Activated CD4-positive, alpha-beta T cell treated with anti-CD3 and anti-CD28 coated beads for 48 hours (primary cell): ENCODE data around the gene TMEM121.
"Not testable (repeated sequence)": the region's sequence is repeated elsewhere in the genome, so short reads cannot be mapped to it uniquely, and the experiment has no call there.

Experiments used
- DNase-seq: peaks from one replicate; pipeline ENCODE4 v3.0.0-alpha.2; 2020

Gene TMEM121

DNA sequence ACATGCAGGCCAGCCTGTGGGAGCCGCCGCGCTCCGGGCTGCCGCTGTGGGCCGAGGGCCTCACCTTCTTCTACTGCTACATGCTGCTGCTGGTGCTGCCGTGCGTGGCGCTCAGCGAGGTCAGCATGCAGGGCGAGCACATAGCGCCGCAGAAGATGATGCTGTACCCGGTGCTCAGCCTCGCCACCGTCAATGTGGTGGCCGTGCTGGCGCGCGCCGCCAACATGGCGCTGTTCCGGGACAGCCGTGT is 2.9 kb downstream of the TMEM121 start:
- no peak for DNase-seq

- peak; percentile 63 for DNase-seq
Observed at GRCh38 chr14:105529569-105530284, 3.3 kb downstream of the TMEM121 start.

DNA sequence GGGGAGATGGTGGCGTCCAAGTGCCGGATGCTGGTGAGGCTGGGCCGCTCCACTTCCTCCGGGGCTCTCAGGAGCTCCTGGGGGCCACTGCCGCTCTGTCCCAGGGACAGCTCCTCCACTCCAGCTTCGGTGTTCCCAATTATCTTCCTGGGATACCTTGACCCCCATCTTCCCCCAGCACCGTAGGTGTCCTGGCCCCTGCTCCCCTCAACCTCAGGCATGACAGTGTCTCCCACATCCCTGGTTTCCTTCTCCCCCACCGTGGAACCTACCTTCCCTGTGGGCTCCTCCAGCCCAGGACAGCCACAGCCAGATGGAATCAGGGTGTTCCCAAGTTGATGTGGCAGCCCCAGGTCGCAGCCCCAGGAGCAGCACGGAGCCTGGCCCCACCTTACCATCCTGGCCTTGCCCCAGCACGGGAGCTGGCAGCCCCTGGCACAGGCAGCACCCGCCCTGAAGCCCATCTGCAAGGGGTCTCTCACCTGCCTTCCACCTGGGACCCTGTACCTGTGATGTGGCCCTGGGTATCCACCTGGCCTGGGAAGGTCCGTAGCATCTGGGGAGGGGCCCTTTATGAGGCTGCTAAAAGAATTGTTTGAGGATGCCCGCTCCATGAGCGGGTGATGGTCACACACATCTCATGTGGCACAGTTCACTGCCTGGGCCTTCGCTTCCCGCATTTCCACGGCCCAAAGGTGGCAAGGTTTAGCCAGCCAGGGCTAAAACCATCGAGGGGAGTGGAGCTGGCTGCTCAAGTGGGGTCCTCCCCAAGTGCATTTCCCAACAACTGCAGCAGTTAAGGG is 4.1 kb downstream of the TMEM121 start:
- DNase-seq, result no peak

GRCh38 chr14:105531088-105531893 is 4.9 kb downstream of the TMEM121 start:
- DNase-seq, result no peak

- no peak for DNase-seq
Observed at GRCh38 chr14:105531894-105532623, 5.7 kb downstream of the TMEM121 start.

DNA sequence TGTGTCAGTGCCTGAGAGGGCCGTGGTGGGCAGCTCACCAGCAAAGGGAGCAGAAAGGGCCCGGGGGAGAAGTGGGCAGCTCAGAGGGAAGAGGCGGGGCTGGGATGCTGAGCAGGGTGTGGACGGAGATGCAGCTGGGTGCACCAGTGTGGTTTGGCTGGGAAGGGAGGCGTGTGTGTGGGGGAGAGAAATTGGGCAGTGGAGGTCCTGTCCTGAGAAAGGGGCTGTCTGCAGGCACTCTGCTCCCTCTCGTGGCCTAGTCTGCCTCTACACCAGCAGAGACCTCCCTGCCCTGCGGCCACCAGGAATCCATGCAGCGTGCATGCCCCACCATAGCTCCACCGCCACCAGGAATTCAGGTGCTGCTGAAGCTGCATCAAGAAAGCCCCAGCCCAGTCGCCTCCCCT is 6.4 kb downstream of the TMEM121 start:
- DNase-seq, result no peak

GRCh38 chr14:105533391-105533790 is 7.0 kb downstream of the TMEM121 start:
- no peak for DNase-seq

DNA sequence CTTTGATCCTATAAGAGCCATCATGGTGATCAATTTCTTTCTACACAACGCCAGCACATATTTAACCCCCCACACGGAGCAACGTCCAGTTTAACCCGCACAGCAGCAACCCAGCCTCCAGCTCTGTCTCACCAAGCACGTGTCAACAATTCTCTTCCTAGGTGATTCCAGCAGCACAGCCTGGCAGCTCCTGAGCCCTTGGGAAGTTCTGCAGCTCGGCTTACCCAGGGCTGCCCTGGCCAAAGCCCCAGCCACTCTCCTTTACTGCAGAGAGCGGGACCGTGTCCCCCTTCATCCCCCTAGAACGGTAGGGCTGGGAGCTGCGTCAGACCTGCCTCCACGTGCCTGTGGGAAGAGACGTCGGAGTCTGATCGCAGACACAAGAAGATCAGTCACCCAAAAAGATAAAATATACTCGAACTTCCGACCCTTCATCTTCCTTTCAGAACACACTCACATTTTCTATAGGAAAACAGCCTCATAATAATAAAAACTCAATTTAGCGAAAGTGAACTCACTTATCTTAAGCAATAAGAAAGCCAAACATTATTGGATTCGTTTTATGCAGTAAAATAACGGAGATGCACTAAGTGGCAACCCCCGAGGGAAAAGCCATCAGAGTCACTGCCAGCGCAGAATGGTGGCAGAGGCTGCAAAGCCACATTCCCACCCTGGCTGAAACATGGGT is 7.6 kb downstream of the TMEM121 start:
- no peak for DNase-seq

DNA sequence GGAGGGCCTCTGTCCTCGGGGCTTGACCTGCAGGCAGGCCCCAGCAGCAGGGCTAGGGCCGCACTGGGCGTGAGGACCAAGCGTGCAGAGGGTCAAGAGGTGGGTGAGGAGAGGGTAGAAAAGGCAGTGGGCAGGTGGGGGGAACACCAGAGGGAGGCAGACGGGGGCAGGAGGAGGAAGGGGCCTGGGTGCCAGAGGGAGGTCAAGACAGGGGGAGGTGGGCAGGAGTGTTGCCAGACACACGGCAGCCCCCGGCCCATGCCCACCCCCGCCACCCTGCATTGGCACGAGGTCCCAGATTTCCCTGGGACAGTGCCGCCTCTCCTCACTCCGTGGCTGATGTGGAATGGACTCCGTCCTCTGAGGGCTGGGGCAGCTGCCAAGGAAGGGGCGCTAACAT is 8.2 kb downstream of the TMEM121 start:
- DNase-seq, result no peak

GRCh38 chr14:105536051-105536450 is 9.7 kb downstream of the TMEM121 start:
- no peak for DNase-seq

GRCh38 chr14:105536691-105537579 is 10.6 kb downstream of the TMEM121 start:
- no peak for DNase-seq

- DNase-seq, result peak; percentile 79
Observed at GRCh38 chr14:105537580-105538474, 11.4 kb downstream of the TMEM121 start.

DNA sequence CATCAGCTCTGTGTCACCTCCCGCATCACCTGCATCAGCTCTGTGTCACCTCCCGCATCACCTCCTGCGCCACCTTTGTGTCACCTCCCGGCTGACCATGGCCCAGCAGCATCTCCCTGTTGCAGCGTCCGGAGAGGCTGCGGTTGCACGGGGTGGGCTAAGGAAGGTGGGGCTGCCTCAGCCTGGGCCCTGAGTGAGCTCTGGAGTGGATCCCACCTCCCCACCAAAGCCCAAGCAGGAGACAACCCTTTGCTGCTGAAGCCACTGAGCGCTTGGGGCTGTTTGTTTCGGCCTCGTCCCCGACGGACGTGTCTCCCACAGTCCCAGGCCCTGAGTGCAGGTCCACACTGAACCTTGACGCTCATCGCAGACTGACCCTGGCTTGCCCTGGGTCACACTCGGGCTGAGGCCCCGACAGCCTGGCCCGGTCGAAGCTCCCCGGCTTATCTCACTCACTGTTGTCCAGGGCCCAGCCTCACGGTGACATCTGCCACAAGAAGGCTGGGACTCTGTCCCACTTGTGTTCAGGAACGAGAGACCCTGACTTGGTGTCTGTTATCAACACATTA is 12.2 kb downstream of the TMEM121 start:
- DNase-seq, result no peak

- no peak for DNase-seq
Observed at GRCh38 chr14:105540811-105541210, 14.4 kb downstream of the TMEM121 start.

GRCh38 chr14:105541218-105541875 is 15.0 kb downstream of the TMEM121 start:
- no peak for DNase-seq

GRCh38 chr14:105545676-105546075 is 19.3 kb downstream of the TMEM121 start:
- DNase-seq, result not testable (repeated sequence)

DNA sequence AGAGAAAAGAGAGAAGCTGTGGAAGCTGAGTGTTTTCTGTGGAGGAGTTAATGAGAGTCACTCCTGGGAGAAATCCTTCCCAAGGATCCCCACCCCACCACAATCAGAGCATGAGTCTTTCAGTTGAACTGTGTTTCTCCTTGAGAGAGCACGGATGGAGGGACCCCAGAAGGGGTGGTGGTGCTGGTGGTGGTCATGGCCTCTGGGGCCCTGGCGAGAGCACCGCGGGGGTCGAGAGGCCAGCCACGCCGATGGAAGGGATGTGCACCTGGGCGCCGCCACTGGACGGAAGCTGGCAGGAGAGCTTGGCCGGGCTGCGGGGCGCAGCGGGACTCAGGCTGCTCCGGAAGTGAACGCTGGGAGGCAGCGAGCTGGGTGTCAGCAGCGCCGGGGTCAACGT is 20.0 kb downstream of the TMEM121 start:
- not testable (repeated sequence) for DNase-seq

GRCh38 chr14:105547072-105547471 is 20.7 kb downstream of the TMEM121 start:
- not testable (repeated sequence) for DNase-seq

DNA sequence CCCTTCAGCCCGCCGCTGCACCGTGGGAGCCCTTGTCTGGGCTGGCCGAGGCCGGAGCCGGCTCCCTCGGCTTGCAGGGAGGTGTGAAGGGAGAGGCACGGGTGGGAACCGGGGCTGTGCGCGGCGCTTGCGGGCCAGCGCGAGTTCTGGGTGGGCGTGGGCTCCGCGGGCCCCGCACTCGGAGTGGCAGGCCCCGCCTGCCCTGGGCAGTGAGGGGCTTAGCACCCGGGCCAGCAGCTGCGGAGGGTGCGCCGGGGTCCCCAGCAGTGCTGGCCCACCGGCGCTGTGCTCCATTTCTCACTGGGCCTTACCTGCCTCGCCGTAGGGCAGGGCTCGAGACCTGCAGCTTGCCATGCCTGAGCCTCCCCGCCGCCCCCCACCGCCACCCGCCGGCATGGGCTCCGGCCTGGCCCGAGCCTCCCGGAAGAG is 21.4 kb downstream of the TMEM121 start:
- no peak for DNase-seq
